ENCODE measurements around the gene MYH10.
"Not testable (repeated sequence)": the region's sequence is repeated elsewhere in the genome, so short reads cannot be mapped to it uniquely, and the experiment has no call there.

MYH10 gene

DNA sequence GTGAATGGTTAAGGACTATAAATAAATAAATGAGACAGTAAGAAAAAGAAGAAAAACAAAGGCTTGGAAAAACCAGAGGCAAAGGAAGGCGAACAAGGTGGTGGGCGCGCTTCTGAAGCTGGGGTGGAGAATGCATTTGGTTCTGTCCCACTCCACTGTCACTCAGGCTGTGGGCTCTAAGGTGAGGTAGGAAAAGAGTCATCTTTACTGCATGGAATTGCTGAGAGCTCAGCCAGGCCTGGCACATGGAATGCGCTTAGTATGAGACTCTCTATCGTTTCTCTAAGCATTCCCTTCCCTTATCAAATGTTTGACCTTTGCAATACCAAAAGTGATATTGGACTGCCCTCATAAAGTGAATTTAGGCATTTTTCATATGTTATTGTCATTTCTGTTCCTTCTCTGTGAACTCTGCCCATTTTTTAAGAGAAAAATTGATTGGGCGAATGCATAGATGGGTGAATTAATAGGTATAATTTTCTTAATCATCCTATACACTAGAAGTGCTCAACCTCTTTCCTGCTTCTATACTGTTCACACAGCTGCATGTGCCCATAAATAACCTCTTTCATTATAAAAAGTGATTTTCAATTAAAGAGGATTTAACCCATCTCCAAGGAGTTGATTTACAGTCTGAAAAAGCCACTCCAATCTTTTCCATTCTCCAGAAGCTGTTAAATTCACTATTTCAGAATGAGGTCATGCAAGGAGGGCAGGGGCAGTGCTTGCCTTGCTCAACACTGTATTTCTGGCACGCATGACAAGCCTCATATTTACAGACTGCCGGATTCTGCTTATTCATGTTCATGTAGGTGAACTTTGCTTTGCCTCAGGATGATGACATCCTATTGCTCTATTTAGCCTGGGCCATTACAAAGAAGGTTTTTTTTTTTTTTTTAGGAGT, 87.7 kb downstream of the MYH10 start:
- DNase-seq: no peak

DNA sequence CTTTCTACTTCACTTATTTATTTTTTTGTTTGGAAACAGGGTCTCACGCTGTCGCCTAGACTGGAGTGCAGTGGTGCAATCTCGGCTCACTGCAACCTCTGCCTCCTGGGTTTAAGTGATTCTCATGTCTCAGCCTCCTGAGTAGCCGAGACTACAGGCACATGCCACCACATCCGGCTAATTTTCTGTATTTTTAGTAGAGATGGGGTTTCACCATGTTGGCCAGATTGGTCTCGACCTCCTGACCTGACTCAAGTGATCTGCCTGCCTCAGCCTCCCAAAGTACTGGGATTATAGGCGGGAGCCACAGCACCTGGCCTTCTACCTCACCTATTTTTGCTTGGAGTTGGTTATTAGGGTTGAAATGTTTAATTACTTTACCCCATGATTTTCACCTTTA, 90.5 kb downstream of the MYH10 start:
- DNase-seq: not testable (repeated sequence)

DNA sequence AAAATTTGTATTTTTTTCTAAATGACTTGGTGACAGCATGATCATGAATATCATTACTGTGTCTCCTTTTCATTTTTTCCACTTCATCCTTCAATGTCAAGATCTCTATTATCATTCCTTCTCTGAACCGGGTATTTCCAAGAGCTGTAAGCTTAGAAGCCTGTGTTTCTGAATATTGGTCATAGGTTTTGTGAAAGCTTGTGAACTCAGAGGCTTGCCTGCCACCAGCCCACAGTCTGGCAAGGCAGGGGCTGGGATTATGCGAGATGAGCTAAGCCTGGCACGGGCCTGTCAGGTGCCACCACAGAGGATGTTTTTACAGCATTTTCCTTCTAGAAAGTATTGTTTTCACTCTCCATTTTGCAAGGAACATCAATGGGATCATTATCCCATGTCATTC, 92.8 kb downstream of the MYH10 start:
- no peak for DNase-seq

GRCh38 chr17:8534498-8535188, 95.9 kb downstream of the MYH10 start:
- no peak for DNase-seq

DNA sequence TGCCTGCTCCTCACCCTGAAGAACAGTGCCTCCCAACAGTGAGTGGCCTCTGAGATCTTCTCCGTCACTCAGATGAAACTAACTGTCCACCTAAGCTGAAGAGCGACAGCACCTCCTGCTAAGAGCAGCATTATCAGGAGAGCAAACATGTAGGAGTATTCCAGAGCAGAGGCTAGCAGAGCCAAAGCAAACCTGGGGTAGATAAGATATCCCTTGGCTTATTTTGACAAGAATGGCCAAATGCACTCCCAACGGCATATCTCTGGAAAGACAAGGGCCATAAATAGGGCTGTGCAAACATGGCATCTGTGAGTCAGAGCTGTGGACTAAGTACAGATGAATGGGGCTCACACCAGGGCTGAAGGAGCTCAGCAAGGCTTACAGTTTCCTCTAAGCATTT, 98.5 kb downstream of the MYH10 start:
- DNase-seq: no peak

DNA sequence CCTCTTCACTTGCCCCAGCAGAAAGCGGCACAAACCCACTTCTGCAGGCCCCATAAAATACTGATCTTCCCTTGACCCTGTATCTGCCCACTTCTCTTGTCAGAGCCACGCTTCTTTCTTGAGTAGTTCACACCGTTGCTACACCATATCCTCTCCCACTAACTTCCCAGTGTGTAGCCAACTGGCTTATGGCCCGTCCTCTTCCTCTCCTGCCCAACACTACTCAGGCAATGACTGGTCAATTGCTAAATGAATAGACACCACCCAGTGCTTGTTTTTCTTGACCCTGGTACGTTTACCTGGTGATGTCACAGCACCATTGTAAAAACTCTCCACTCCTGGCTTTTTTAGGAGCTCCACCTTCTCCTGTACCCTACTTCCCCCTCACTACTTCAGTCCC, 107.9 kb downstream of the MYH10 start:
- DNase-seq: no peak

GRCh38 chr17:8520981-8521380, 109.5 kb downstream of the MYH10 start:
- no peak for DNase-seq

GRCh38 chr17:8518850-8519249, 111.7 kb downstream of the MYH10 start:
- DNase-seq: no peak

DNA sequence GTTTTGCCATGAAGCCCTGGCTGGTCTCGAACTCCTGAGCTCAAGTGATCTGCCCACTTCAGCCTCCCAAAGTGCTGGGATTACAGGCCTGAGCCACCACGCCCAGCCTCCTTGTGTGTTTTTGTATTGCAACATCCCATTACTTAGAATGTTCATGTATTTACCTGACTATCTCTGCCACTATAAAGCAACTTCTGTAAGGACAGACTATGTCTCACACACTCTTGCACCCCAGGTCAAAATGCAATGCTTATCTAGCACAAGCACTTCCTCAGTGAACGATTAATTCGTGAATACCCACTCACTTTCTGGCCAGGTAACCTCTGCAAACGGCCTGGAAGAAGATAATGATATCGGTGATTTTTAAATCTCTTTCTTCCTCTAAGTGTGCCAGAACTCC, 112.2 kb downstream of the MYH10 start:
- DNase-seq: no peak

- DNase-seq: no peak
Measured at GRCh38 chr17:8514801-8515200, 115.7 kb downstream of the MYH10 start.

- no peak for DNase-seq
Measured at GRCh38 chr17:8506145-8506544, 124.4 kb downstream of the MYH10 start.

GRCh38 chr17:8504460-8505207, 125.9 kb downstream of the MYH10 start:
- no peak for DNase-seq

- DNase-seq: no peak
Measured at GRCh38 chr17:8503807-8504206, 126.7 kb downstream of the MYH10 start.

DNA sequence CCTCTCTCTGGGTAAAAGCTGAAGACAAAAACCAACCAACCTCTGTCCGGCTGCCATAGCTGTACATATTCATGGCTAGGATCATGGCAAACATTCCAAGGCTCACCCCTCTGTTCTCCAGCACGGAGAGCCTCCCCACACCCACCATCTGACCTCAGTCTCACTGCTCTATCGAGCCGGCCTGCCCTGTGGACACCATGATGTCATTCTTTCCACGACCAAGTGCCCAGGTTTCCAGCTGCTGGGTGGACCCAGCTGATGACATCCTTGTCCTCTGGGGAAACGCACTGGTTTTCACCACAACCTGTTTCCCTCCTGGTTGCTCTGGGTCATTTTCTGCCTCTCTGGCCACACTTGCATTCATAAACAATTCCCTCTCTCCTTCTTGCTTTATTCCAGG, 127.2 kb downstream of the MYH10 start:
- no peak for DNase-seq

DNA sequence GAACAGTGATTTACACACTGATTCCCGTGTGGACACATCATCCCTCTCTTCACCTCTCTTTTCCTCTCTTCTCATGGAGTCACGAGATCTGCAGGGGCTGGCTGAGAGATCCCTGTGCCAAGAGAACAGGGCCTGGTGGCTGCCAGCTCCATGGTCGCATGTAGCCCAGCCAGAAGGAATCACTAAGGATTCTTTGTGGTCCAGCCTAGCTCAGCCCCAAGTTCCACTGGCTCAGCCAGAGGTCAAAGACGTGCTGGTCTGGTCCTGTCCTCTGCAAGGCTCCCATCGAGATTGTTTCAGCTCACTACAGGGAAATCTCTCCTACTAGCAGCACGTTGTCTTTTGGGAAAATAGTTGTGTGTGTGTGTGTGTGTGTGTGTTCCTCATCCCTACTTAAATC, 128.4 kb downstream of the MYH10 start:
- DNase-seq: no peak

- DNase-seq: no peak
Measured at GRCh38 chr17:8500609-8501008, 129.9 kb downstream of the MYH10 start.

GRCh38 chr17:8499614-8500013, 130.9 kb downstream of the MYH10 start:
- no peak for DNase-seq

DNA sequence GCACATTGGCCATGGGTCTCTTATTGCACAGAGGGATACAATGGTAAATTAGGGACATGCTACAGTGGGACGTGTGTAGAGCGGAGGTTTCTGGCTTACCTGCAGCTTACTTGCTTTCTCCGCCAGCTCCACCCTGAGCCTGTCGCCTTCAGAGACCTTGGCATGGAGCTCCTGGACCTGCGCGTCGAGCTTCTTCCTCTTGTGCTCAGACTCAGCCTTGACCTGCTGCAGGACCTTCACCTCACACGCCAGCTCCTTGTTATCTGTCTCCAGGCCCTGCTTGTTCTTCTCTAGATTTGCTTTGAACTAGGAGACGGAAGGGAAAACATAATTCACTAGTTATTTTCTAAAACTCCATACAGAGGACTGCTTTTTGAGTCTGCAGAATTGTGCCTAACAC, 131.4 kb downstream of the MYH10 start:
- DNase-seq: no peak

DNA sequence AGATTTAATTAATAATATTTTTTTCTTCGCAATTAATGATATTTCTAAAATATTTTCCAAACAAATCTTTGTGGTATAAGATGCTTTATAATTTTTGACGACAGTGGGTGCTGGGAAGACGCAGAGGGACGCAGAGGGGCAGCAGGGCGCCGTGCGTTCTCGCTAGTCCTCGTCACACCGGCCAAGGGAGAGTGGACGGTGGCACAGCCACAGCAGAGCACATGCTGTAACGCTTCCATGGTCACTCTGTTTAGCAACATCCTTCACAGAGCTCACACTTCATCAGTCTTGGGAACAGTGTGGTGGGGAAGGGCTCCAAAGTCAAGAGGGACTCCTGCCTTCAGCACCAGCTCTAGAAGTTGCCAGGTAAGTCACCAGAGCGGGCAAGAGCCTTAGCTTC, 134.4 kb downstream of the MYH10 start:
- no peak for DNase-seq

DNA sequence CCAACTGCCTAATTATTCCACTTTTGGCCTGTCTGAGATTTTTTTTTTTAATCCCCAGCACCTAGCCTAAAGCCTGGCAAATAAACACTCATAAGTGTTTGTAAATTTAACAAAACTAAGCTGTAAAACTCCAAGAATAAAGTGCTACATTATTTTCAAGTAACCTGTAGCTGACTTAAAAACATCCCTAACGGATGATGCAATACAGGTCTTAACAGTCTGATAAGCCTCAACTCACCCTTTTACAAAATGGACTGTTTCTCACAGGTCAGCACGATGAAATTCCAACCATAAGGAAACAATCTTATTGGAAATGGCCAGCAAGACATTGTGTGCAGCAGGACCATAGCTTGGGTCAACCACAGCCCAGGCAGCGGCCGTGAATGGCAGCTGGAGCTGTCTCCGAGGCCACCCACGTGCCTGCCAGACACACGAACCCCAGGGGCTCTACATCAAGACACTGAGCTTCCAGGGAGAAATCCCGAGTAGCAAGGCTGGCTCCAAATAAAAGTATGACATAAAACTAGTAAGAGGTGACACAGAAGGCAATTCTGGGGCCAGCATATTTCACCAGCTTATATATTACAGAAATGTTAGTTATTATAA, 135.9 kb downstream of the MYH10 start:
- no peak for DNase-seq

DNA sequence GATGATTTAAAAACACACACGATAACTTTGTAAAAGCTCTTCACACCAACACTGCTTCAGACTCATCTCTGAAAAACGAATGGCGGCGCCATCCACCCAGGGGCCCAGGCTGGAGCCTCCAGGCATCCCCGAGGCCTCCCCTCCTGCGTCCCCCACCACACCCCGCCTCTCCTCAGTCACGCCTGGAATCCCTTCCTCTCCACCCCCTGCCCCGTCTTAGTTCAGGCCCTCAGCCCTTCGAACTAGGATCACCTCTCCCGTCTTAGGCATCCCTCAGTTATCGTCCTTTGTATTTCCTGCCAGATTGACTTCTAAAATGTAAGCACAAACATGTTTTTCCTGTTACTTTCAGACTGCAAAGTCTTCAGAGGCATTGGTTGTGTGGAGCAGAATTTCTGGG, 136.5 kb downstream of the MYH10 start:
- DNase-seq: no peak

DNA sequence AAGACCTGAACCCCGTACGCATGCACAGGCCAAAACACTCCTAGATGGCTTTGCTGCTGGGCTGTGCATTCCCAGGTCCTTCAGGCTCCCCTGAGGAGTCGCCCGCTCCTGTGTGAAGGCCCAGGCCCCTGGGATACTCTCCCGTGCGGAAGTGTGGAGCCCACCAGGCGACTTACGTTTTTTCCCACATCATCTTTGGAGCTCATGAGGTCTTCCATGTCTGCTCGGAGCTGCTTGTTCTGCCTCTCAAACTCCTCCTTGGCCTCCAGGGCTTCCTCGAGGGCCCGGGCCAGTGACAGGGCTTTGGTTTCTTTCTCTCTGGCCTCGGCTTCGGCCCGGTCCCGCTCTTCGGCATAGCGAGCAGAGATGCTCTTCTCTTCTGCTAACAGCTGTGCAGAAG, 138.4 kb downstream of the MYH10 start:
- no peak for DNase-seq

Data from effector CD8-positive, alpha-beta T cell (primary cell).